Measurements from ENCODE around the gene GNB1L. TPM values are rescaled to one million over a fixed set of nuclear protein-coding genes. Genes with fewer than 3 reads are reported as not detected.

Gene GNB1L
- polyA plus RNA-seq, 3 donors = 3.4 to 6.0 (median 4.8) TPM

- no peaks in the 10 kb centered on the region for H3K36me3 ChIP-seq (replicated peaks in 1 of 2; ENCODE audit: control insufficient read depth in 1 of 2, insufficient read depth in 2 of 2, low read length in 2 of 2)
- Mint-ChIP-seq H3K27me3 (ENCODE audit: low read depth in 3 of 3) (peaks cover 0 to 4% (median 0%) of the 10 kb centered on the region in 3 donors), H3K4me3 (no peak overlapping the region), H3K27ac (no peak overlapping the region), H3K36me3 (no peaks in the 10 kb centered on the region), H3K4me1 (no peaks in the 10 kb centered on the region), H3K9me3 (peaks cover 0 to 4% (median 0%) of the 10 kb centered on the region in 7 donors)
- H2AFZ ChIP-seq (ENCODE audit: insufficient read depth, low read depth, low read length, poor library complexity, severe bottlenecking) = no peak overlapping the region
- no peak overlapping the region for H3K4me3 ChIP-seq (replicated peaks in 1 of 3; ENCODE audit: low read depth in 2 of 3, low read length in 3 of 3)
- no peak for DNase-seq
- H3K27ac ChIP-seq (ENCODE audit: low read depth in 1 of 2, low read length in 2 of 2) = no peak overlapping the region
- 91% methylated on average over 9 of the region's 11 CpGs for WGBS (ENCODE audit: insufficient coverage)
- H3K4me2 ChIP-seq (replicated peaks; ENCODE audit: extremely low read depth, low read length, poor library complexity, severe bottlenecking) = no peak overlapping the region
- no peaks in the 10 kb centered on the region for H3K9me3 ChIP-seq (replicated peaks in 1 of 2; ENCODE audit: control insufficient read depth in 1 of 2, insufficient read depth in 1 of 2, low read length in 2 of 2)
- intact Hi-C loops (cut with micrococcal nuclease) = no loop called here
- TF ChIP-seq, protein P1, sequence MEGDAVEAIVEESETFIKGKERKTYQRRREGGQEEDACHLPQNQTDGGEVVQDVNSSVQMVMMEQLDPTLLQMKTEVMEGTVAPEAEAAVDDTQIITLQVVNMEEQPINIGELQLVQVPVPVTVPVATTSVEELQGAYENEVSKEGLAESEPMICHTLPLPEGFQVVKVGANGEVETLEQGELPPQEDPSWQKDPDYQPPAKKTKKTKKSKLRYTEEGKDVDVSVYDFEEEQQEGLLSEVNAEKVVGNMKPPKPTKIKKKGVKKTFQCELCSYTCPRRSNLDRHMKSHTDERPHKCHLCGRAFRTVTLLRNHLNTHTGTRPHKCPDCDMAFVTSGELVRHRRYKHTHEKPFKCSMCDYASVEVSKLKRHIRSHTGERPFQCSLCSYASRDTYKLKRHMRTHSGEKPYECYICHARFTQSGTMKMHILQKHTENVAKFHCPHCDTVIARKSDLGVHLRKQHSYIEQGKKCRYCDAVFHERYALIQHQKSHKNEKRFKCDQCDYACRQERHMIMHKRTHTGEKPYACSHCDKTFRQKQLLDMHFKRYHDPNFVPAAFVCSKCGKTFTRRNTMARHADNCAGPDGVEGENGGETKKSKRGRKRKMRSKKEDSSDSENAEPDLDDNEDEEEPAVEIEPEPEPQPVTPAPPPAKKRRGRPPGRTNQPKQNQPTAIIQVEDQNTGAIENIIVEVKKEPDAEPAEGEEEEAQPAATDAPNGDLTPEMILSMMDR (IDR thresholded peaks at IDR 0.05) = no peak
- H4K20me1 ChIP-seq (ENCODE audit: insufficient read depth, low read length) = no peaks in the 10 kb centered on the region
- no peaks in the 10 kb centered on the region for H3K27me3 ChIP-seq (ENCODE audit: control insufficient read depth in 2 of 2, insufficient read depth in 2 of 2, low read length in 2 of 2)
- no peaks in the 10 kb centered on the region for H3K4me1 ChIP-seq (ENCODE audit: control insufficient read depth in 1 of 2, insufficient read depth in 2 of 2, low read length in 2 of 2)
- no peak overlapping the region for H3K9ac ChIP-seq (ENCODE audit: insufficient read depth, low read length, poor library complexity, severe bottlenecking)
- no peaks in the 10 kb centered on the region for H3K79me2 ChIP-seq (ENCODE audit: insufficient read depth, low read length)
Observed at GRCh38 chr22:19808873-19809478, 45.7 kb downstream of the GNB1L start.

DNA sequence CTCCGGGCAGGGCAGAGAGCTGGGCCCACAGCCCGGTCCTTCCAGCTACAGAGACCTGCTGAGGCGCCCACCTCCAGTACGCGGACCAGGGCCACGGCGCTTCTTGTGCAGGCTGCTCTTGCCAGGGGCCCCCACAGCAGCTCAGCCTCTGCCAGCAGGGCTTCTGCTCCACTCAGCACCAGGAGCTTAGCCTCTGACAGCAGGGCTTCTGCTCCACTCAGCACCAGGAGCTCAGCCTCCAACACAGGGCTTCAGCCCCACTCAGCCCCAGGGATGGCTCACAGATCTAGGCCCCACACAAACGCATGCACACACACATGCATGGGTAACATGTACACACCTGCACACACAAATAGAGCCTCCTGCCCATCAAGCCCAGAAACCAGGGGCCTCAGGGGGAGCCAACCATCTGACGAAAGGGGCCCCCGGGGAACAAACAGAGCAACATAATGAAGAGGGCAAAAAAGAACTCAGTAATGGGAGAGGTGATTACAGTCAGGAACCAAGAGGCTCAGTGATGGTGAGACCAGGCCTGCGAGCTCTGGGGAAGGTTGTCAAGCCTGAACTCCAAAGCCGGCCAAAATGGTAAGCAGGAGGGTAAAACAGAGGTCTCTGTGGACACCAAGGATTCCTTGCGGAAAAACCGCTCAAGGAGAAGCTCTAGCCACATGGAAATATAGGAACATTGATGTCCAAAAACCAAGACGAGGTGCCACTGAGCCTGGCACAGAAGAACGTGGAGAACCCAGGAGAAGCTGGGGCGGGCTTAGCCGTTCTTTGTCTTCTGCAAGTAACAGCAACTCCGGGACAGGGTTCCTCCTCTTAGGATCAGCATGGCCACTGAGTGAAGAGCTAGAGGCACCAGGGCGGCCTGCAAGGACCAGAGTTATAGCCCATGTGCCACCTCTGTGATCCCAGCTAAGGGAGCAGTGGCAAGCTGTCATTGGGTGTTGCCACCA lies 46.5 kb downstream of the GNB1L start:
- intact Hi-C loops (cut with micrococcal nuclease) = no loop called here
- TF ChIP-seq, protein P1 (IDR thresholded peaks at IDR 0.05) = no peak
- peaks cover 0 to 4% (median 0%) of the 10 kb centered on the region in 7 donors for H3K9me3 Mint-ChIP-seq
- WGBS (ENCODE audit: insufficient coverage) = 97% methylated on average over 19 of the region's 20 CpGs
- no peak overlapping the region for H3K4me3 Mint-ChIP-seq
- H3K4me3 ChIP-seq (replicated peaks in 1 of 3; ENCODE audit: low read depth in 2 of 3, low read length in 3 of 3) = no peak overlapping the region
- H3K9ac ChIP-seq (ENCODE audit: insufficient read depth, low read length, poor library complexity, severe bottlenecking) = no peak overlapping the region
- no peaks in the 10 kb centered on the region for H4K20me1 ChIP-seq (ENCODE audit: insufficient read depth, low read length)
- H3K27me3 ChIP-seq (ENCODE audit: control insufficient read depth in 2 of 2, insufficient read depth in 2 of 2, low read length in 2 of 2) = no peaks in the 10 kb centered on the region
- no peaks in the 10 kb centered on the region for H3K36me3 ChIP-seq (replicated peaks in 1 of 2; ENCODE audit: control insufficient read depth in 1 of 2, insufficient read depth in 2 of 2, low read length in 2 of 2)
- H3K4me2 ChIP-seq (replicated peaks; ENCODE audit: extremely low read depth, low read length, poor library complexity, severe bottlenecking) = no peak overlapping the region
- H3K4me1 Mint-ChIP-seq = no peaks in the 10 kb centered on the region
- no peak for DNase-seq
- no peaks in the 10 kb centered on the region for H3K4me1 ChIP-seq (ENCODE audit: control insufficient read depth in 1 of 2, insufficient read depth in 2 of 2, low read length in 2 of 2)
- peaks cover 0 to 4% (median 0%) of the 10 kb centered on the region in 3 donors for H3K27me3 Mint-ChIP-seq (ENCODE audit: low read depth in 3 of 3)
- H2AFZ ChIP-seq (ENCODE audit: insufficient read depth, low read depth, low read length, poor library complexity, severe bottlenecking) = no peak overlapping the region
- H3K9me3 ChIP-seq (replicated peaks in 1 of 2; ENCODE audit: control insufficient read depth in 1 of 2, insufficient read depth in 1 of 2, low read length in 2 of 2) = no peaks in the 10 kb centered on the region
- no peaks in the 10 kb centered on the region for H3K79me2 ChIP-seq (ENCODE audit: insufficient read depth, low read length)
- no peak overlapping the region for H3K27ac Mint-ChIP-seq
- no peak overlapping the region for H3K27ac ChIP-seq (ENCODE audit: low read depth in 1 of 2, low read length in 2 of 2)
- H3K36me3 Mint-ChIP-seq = no peaks in the 10 kb centered on the region
